Occipital lobe (tissue), 2 donors: ENCODE results near the gene ICA1L. TPM values are rescaled to one million over a fixed set of nuclear protein-coding genes. Genes with fewer than 3 reads are reported as not detected.

ENCODE experiments used
- DNase-seq: peaks from one replicate; lab custom pipeline; 2025; lab: John Stamatoyannopoulos, UW
- total RNA-seq: library from RNA; depleted of rRNA; stranded (reverse); fragments of >200 nt; gene quantifications from one replicate; pipeline ENCODE4 v1.2.3, GENCODE V29; 2014

The ICA1L gene
- total RNA-seq, 1 donor from 2014 or later = 126 TPM

DNA sequence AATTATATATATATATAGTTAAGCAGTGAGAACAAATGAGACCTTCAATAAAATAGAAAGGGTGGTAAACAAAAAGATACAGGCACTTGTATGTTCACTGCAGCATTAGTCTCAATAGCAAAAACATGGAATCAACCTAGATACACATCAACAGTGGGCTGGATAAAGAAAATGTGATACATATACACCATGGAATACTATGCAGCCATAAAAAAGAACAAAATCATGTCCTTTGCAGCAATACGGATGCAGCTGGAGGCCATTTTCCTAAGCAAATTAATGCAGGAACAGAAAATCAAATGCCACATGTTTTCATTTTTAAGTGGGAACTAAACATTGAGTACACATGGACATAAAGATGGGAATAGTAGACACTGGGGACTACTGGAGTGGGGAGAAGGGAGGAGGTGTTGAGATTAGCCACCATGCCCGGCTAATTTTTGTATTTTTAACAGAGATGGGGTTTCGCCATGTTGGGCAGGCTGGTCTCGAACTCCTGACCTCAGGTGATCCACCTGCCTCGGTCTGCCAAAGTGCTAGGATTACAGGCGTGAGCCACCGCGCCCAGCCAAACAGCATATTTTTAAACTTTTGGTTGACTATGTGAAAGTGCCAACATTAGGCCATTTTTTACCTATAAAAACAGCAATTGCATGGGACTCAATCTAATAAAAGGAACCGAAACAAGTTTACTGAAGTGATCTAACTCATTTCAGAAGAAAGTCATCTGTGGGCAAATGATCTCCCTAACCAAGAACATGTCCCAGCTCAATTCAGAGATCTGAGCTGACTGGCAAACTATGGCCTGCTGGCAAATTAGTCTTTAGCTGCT, 23.7 kb downstream of the ICA1L start:
- no peak for DNase-seq

- DNase-seq = no peak
Measured at GRCh38 chr2:202844656-202845055, 26.9 kb downstream of the ICA1L start.

GRCh38 chr2:202842690-202843089, 28.9 kb downstream of the ICA1L start:
- DNase-seq = no peak

- DNase-seq = no peak
Measured at GRCh38 chr2:202841090-202841867, 30.3 kb downstream of the ICA1L start.

DNA sequence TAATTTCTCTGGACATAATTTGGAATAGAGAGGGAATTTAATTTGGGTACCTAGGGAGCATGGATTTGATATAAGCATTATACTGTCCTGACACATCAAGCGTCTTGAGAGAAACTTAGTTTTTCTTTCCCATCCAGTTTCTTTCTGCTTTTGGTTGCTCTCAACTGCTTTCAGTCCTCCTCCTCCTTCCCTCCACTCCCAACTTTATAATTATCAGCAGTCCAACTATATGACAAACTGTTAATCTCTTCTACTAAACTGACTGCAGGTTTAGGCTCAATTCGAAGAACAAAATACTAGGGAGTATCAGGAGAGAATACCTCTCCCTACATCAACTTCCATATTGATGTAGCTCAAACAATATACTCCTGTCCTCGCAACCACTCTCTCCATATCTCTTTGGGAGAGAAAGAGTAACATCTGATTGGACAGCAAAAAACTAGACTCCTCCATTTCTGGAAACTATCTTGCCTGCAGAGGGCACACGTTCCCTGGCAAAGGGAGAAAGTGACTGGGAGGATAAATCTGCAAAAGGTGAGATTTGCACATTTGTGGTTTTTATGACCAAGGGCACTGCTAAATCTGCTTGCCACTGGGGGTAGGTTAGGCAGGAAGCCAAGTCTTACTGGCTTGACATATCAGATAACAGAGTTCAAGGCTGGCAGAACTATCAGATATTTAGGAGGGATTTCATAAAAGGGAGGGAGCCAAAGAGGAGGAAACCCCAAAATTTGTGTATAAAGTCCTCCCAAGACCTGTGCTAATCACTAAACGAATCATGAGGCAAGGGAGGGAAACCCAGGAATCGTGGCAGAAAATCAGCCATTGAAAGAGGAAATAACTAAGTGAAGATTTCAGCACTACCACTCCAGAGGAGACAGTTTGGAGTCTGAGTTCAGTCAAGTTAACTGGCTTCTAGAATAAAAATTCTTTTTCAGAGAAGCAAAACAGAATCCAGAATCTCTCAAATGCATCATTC, 40.0 kb downstream of the ICA1L start:
- peak; percentile 7 for DNase-seq

GRCh38 chr2:202824901-202825300, 46.7 kb downstream of the ICA1L start:
- no peak for DNase-seq

DNA sequence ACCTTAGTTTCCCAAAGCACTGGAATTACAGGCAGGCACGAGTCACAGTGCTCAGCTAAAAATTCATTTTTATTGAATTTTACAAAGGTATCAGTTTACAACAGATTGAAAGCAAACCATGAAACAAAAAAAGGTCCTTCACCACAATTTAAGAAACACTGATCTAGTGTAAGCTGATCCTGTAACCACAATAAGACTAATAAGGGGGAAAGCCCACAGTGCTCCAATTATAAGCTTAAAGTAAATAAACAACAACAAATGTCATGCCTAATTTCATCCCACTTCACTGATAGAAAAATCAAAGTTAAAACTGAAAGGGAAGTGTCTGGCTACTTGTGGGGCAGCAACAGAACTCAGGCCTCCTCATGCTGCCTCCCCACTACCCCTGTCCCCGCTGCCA, 49.2 kb downstream of the ICA1L start:
- DNase-seq = no peak

DNA sequence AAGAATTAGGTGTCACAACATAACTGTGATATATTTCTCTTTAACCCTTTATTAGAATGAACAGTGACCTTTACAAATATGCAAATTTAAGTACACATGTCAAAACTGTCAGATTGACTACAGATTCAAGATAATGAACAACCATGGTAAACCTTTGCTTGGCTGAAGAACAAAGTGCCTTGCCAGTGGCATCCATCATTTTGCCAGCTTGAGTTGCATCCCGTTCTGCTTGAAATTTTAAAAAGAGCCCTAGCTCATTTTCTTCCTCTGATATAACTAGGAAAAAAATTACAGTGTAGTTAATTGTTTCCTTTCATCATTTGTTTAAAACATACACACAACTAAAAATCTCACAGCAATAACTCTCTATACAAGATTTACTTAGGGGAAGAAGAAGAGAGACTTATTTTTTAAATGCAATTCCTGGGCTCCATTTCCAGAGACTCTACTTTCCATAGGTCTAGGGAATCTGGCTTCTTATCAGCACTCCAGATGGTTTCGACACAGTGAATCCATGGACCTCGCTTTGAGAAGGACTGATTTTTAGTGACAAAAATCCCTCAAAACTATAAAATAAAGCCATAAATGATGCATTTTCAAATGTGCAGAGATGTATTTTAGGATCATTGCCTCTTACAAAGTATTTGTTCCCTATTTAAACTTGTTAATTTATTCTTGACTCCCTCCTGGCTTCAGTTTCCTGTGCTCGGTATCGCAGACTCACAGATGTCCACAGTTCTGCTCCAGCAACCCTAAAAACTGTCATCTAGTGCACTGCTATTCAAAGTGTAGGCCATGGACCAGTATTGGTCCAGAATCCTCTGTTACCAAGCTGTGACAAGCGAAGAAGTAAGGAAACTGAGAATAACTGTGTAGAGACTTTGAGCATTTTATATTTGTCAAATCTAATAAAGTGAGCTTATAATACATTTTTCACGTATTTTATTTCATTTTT, 50.1 kb downstream of the ICA1L start:
- DNase-seq = peak; percentile 27

GRCh38 chr2:202818321-202818720, 53.2 kb downstream of the ICA1L start:
- DNase-seq = no peak

DNA sequence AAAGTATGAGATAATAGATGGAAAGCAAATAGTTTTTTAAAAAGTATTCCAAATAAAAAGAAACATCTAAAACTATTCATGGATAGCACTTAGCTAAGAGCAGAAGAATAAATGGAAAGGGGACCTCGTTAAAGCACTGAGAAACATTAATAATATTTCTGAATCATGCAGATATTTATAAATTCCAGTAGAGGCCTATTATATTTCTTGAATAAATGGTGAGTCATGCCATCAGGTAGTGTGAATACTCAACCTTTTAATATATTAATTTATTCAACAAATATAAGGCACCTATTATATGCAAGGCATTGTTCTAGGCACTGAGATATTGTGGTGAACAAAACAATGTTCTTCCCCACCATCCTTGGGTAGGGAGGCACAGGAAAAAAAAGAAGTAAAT, 53.8 kb downstream of the ICA1L start:
- no peak for DNase-seq

DNA sequence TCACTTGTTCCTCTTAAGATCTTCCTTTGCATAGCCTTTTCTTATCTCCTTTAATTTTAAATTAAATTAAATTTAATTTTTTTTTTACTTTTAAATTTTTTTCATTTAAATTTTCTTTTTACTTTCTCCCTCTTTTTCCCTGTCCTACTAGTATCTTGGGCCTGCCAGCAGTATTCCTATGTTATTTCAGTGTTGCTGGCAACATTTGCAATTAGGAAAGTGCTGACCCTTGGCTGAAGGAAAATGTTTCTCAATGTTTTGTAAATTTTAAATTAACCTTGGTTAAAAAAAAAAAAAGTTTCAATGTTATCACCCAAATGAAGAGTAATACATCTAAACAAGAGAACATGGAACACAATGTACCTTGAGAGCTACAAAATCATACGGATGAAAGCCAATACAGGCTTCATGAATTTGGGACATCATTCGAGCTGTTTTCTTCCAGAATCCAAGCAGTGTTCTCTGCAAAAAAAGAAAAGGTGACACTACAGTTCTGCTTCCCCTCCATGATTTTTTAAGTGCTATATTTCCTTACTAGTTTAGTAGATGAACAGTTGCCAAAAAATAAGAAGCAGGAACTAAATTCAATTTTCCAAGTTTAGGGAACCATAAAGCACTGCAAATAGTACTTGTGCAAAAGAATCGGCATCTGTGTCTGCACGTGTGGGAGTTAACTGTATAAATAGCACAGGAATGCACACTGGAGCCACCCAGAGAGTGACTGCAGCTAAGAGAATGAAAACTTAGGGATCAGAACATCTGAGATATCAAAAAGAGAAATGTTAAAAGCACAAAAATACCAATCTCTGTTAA, 55.8 kb downstream of the ICA1L start:
- DNase-seq = peak; percentile 0

- DNase-seq = no peak
Measured at GRCh38 chr2:202814226-202814625, 57.3 kb downstream of the ICA1L start.

DNA sequence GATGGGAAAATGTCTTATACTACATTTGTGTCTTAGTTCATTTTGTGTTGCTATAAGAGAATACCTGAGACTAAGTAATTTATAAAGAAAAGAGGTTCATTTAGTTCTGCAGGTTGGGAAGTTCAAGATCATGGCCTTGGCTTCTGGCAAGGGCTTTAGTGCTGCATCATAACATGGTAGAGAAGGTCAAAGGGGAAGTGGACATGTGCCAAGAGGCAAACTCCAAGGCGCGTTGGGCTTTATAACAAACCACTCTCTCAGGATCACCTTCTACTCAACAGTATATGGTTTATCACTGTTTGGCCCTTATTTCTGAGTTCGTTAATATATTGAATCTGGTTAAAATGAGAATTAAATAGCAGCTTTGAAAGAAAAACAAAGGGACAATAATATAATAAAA, 58.2 kb downstream of the ICA1L start:
- DNase-seq = no peak

- no peak for DNase-seq
Measured at GRCh38 chr2:202808754-202809153, 62.8 kb downstream of the ICA1L start.

DNA sequence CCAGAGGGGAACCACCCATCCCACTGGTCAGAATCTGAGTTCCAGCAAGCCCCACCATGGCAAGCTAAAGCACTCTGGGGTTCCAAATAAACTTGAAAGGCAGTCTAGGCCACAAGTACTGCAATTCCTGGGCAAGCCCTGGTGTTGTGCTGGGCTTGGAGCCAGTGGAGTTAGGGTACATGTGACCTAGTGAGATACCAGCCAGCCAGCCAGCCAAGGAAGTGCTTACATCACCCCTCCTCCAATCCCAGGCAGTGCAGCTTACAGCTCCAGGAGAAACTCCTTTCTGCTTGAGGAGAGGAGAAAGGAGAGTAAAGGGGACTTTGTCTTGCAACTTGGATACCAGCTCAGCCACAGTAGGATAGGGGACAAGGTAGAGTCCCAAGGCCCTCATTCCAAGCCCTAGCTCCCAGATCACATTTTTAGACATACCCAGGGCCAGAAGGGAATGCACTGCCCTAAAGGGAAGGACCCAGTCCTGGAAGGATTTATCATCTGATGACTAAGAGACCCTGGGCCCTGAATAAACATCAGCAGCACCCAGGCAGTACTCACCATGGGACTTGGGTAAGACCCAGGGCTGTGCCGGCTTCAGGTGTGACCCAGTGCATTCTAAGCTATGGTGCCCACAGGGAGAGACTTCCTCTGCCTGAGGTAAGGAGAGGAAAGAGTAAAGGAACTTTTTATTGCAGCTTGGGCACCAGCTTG, 64.0 kb downstream of the ICA1L start:
- peak; percentile 13 for DNase-seq

- peak; percentile 1 for DNase-seq
Measured at GRCh38 chr2:202805911-202806310, 65.7 kb downstream of the ICA1L start.

- DNase-seq = no peak
Measured at GRCh38 chr2:202797944-202798343, 73.6 kb downstream of the ICA1L start.

DNA sequence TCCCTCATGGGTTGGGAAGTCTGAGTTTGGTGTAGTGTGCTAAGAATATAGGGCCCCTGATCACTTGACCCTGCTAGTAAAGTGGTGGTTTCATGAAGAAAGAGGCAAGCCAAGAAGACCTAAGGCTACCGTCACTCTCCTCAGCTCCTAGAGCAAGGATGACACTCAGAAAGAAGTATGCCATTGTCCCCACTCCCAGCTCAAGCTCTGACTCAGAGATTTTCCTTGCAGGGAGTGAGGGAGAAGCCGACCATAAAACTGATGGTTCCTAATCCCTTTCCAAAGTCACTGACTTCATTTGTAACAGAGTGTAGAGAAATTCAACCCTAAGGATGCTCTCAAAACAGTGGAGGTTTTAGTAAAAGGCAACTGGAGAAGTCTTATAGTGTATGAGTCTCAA, 80.9 kb downstream of the ICA1L start:
- DNase-seq = no peak

GRCh38 chr2:202786842-202787241, 84.7 kb downstream of the ICA1L start:
- no peak for DNase-seq
